ENCODE measurements around the gene COL7A1. TPM values are rescaled to one million over a fixed set of nuclear protein-coding genes. Genes with fewer than 3 reads are reported as not detected.
"Not testable (repeated sequence)": the region's sequence is repeated elsewhere in the genome, so short reads cannot be mapped to it uniquely, and the experiment has no call there.

The COL7A1 gene
- total and polyA plus RNA-seq, 8 donors = 0.41 to 12.6 (median 1.2) TPM

- H3K27me3 ChIP-seq = no peaks in the 10 kb centered on the region
- FAIRE-seq (no peak), ATAC-seq (no peak), DNase-seq (peak in 1 of 6 donors; percentile 20)
- H3K27ac ChIP-seq = peak overlapping the region; percentile 73 to 84 (median 84)
- intact Hi-C loops (cut with DNase I) = loop anchor here in 2 of 3 donors (5.0 kb wide), 2 partner anchors 76 to 86 kb away; a partner anchor contains a TSS
- peaks cover 38 to 48% (median 45%) of the 10 kb centered on the region in 3 donors for H3K4me1 ChIP-seq
- H3K36me3 ChIP-seq = no peaks in the 10 kb centered on the region
- WGBS, 2 donors = 88 to 89% methylated on average over 5 of the region's 5 CpGs
- H3K9me3 ChIP-seq = no peaks in the 10 kb centered on the region
- TF ChIP-seq CTCF (IDR thresholded peaks at IDR 0.05) = no peak
- H3K4me3 ChIP-seq = no peak overlapping the region
These were observed 41.8 kb downstream of the COL7A1 start for GRCh38 chr3:48553361-48553760.

GRCh38 chr3:48552111-48552951 lies 42.8 kb downstream of the COL7A1 start:
- Histone ChIP-seq H3K4me1 (peaks cover 32 to 46% (median 41%) of the 10 kb centered on the region in 3 donors), H3K36me3 (peaks cover 0 to 3% (median 0%) of the 10 kb centered on the region in 3 donors), H3K9me3 (no peaks in the 10 kb centered on the region), H3K27ac (peak overlapping the region; percentile 73 to 84 (median 84)), H3K4me3 (no peak overlapping the region), H3K27me3 (no peaks in the 10 kb centered on the region)
- intact Hi-C loops (cut with DNase I) = loop anchor here in 2 of 3 donors (5.0 kb wide), 2 partner anchors 75 to 85 kb away; a partner anchor contains a TSS
- peak; percentile 80 to 93 (median 88) for DNase-seq
- 20 to 33% methylated on average over 11 to 14 of the region's 14 CpGs for WGBS, 2 donors
- TF ChIP-seq CTCF (IDR thresholded peaks at IDR 0.05) = no peak
- no peak for FAIRE-seq
- ATAC-seq = peak; percentile 48 to 66 (median 54)

- ATAC-seq, H3K9me3 ChIP-seq, H3K27me3 ChIP-seq, H3K36me3 ChIP-seq, FAIRE-seq, H3K4me3 ChIP-seq: not testable (repeated sequence)
- peak in 1 of 6 donors; percentile 10 for DNase-seq
- Histone ChIP-seq H3K27ac (peak overlapping the region; percentile 73 to 84 (median 84)), H3K4me1 (peaks cover 32 to 44% (median 41%) of the 10 kb centered on the region in 3 donors)
- WGBS, 2 donors = 67% methylated on average over 7 of the region's 7 CpGs
- intact Hi-C loops (cut with DNase I) = loop anchor here in 2 of 3 donors (5.0 kb wide), 2 partner anchors 74 to 84 kb away; a partner anchor contains a TSS
These were observed 43.5 kb downstream of the COL7A1 start for GRCh38 chr3:48551651-48552050.

DNA sequence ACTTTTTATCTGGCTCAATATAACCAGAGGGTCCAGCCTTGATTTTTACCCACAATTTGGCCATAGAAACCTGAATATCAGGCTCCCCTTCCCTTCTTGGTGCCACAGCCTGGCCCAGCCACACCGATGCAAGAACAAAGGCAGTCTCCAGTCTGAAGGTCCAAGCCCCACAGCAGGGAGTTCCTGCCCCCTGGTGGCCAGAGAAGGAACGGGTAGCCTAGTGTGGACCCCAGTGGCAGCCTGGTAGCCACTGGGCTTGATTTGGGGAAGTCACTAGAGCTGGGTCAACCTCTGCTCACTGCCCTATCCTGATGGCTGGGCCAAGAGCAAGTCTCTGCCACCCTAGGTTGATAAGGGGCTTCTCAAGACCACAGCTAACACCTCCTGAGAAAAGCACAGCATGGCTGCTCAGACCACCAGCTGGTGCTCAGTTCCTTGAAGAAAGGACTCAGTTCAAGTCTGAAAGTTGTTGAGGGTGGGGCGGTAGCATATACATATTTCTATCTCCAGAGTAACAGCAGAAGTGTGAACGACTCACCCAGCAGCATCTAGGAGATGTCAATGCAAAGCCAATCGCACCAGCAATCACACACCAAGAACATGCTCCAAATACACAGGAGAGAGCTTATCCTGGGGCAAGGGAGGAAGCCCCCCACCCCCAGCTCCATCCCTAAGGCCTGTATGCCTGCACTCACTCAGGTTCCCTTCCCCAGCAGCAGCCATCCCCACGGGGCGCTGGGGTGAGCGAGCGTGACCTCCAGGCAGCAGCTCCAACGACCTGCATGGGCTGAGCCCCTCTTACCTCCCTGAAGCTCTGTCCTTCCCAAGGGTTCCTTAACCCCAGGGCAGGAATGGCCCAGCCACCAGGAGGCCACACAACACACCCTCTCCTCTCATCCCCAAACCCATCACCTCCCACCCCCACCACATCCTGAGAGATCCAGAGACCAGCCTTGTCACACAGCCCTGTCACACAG lies 46.1 kb downstream of the COL7A1 start:
- intact Hi-C loops (cut with DNase I) = loop anchor here in 1 of 3 donors (5.0 kb wide), 1 partner anchor 87 kb away; no protein-coding TSS in a partner anchor
- DNase-seq = peak; percentile 58 to 91 (median 80)
- FAIRE-seq = no peak
- no peak overlapping the region for H3K27ac ChIP-seq
- H3K27me3 ChIP-seq = no peaks in the 10 kb centered on the region
- peaks cover 28 to 36% (median 32%) of the 10 kb centered on the region in 3 donors for H3K4me1 ChIP-seq
- peaks cover 0 to 13% (median 0%) of the 10 kb centered on the region in 3 donors for H3K36me3 ChIP-seq
- H3K9me3 ChIP-seq = no peaks in the 10 kb centered on the region
- H3K4me3 ChIP-seq = no peak overlapping the region
- TF ChIP-seq CTCF (IDR thresholded peaks at IDR 0.05) = peak; percentile 82 to 94 (median 92)
- WGBS, 2 donors = 63 to 64% methylated on average over 10 of the region's 10 CpGs
- peak; percentile 49 to 83 (median 72) for ATAC-seq

All from pancreas (tissue), 10 donors.